BE2C (cell line): Measurements from ENCODE around the gene COX18.

Experiments used
- DNase-seq: peaks from one replicate; pipeline ENCODE4 v3.0.0-alpha.2; 2020
- H3K27me3 ChIP-seq: fragments of 250-450 bp; sonication (Bioruptor Pico); 2 replicates; pipeline ENCODE4 v1.5.1; 2020; ENCODE audit warnings: mild to moderate bottlenecking
- H3K36me3 ChIP-seq: fragments of 250-450 bp; sonication (Bioruptor Pico); 2 replicates; pipeline ENCODE4 v1.5.1; 2020; ENCODE audit warnings: mild to moderate bottlenecking
- H3K4me1 ChIP-seq: fragments of 250-450 bp; sonication (Bioruptor Pico); 2 replicates; pipeline ENCODE4 v1.5.1; 2020
- H3K4me3 ChIP-seq: 2 replicates; pipeline ENCODE4 v1.5.1; 2011; ENCODE audit warnings: low read depth, low read length
- H3K9me3 ChIP-seq: fragments of 250-450 bp; sonication (Bioruptor Pico); 2 replicates; pipeline ENCODE4 v1.5.1; 2020
- TF ChIP-seq, protein P1 (sequence below): IDR thresholded peaks from 2 replicates; pipeline ENCODE4 v1.5.1; 2012; ENCODE audit warnings: mild to moderate bottlenecking, low read depth, low read length

The COX18 gene

DNA sequence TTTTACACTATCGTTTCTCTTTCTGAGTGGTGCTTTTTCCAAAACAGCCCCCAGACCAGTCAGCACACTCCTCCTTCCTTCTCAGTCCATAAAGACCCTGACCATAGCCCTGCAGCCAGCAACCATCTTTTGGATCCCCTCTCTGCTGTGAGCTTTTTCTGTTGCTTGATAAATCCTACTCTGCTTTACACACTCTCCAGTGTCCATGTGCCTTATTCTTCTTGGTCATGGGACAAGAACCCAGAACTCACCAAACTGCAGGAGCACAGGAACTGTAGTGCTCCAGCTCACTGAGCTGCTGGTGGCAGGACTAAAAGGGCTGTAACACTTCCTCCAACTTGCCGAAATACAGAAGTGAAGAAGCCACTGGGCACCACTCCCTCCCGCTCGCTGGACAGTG, 32.5 kb downstream of the COX18 start:
- H3K27me3 ChIP-seq: no peaks in the 10 kb centered on the region
- H3K36me3 ChIP-seq: no peaks in the 10 kb centered on the region
- no peak overlapping the region for H3K4me3 ChIP-seq
- no peak for DNase-seq
- no peaks in the 10 kb centered on the region for H3K4me1 ChIP-seq
- no peaks in the 10 kb centered on the region for H3K9me3 ChIP-seq
- TF ChIP-seq, protein P1, sequence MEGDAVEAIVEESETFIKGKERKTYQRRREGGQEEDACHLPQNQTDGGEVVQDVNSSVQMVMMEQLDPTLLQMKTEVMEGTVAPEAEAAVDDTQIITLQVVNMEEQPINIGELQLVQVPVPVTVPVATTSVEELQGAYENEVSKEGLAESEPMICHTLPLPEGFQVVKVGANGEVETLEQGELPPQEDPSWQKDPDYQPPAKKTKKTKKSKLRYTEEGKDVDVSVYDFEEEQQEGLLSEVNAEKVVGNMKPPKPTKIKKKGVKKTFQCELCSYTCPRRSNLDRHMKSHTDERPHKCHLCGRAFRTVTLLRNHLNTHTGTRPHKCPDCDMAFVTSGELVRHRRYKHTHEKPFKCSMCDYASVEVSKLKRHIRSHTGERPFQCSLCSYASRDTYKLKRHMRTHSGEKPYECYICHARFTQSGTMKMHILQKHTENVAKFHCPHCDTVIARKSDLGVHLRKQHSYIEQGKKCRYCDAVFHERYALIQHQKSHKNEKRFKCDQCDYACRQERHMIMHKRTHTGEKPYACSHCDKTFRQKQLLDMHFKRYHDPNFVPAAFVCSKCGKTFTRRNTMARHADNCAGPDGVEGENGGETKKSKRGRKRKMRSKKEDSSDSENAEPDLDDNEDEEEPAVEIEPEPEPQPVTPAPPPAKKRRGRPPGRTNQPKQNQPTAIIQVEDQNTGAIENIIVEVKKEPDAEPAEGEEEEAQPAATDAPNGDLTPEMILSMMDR: no peak

DNA sequence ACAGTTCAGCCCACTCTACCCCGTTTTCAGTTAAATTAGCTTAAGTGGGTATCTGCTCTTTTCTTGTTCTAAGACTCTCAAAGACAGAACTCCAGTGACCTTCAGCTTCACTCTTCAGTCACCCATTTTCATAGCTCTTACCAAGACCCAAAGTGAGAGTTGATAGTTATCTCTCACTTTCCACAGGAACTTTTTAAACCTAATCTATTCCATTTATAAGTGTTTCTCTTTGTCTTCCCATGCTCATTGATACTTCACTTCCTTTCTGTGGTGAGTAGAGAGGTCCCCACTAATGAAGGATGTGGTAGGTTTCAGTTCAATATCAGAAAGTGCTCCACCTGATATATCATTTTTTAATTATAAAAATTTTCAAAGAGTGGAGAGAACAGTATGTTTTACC, 33.4 kb downstream of the COX18 start:
- DNase-seq: no peak
- no peaks in the 10 kb centered on the region for H3K36me3 ChIP-seq
- no peaks in the 10 kb centered on the region for H3K9me3 ChIP-seq
- no peaks in the 10 kb centered on the region for H3K4me1 ChIP-seq
- H3K4me3 ChIP-seq: no peak overlapping the region
- TF ChIP-seq, protein P1: no peak
- no peaks in the 10 kb centered on the region for H3K27me3 ChIP-seq

DNA sequence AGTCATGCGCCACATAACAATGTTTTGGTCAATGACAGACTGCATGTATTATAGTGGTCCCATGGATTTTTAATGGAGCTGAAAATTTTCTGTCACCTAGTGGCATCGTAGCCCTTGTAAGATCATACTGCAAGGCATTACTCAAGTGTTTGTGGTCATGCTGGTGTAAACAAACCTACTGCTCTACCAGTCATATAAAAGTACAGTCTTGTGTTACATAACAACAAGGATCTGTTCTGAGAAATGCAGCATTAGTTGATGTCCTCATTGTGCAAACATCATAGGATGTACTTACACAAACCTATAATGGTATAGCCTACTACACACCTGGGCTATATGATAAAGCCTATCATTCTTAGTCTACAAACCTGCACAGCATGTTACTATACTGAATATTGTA, 34.6 kb downstream of the COX18 start:
- Histone ChIP-seq H3K4me3 (no peak overlapping the region), H3K27me3 (no peaks in the 10 kb centered on the region), H3K9me3 (no peaks in the 10 kb centered on the region), H3K4me1 (no peaks in the 10 kb centered on the region), H3K36me3 (no peaks in the 10 kb centered on the region)
- TF ChIP-seq, protein P1: no peak
- no peak for DNase-seq

DNA sequence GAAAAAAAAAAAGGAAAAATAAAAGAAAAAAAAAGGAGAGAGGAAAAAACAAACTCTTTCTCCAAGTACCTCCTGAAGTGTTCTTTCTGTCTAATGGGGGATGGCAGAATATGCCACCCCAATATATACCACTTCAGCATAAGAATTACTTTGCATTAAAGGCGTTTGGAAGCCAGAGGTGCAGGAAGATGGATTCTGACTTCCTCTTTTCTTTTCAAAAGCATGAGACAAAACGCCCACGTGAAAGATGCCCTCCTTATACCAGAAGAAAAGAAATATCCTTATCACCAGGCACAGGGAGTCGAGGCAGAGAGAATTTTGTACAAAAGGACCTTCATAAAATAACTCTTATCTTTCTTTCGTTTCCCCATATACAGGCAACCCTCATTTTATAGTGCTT, 40.9 kb downstream of the COX18 start:
- TF ChIP-seq, protein P1: no peak
- no peak for DNase-seq
- Histone ChIP-seq H3K4me1 (no peaks in the 10 kb centered on the region), H3K27me3 (no peaks in the 10 kb centered on the region), H3K36me3 (no peaks in the 10 kb centered on the region), H3K4me3 (no peak overlapping the region), H3K9me3 (no peaks in the 10 kb centered on the region)

DNA sequence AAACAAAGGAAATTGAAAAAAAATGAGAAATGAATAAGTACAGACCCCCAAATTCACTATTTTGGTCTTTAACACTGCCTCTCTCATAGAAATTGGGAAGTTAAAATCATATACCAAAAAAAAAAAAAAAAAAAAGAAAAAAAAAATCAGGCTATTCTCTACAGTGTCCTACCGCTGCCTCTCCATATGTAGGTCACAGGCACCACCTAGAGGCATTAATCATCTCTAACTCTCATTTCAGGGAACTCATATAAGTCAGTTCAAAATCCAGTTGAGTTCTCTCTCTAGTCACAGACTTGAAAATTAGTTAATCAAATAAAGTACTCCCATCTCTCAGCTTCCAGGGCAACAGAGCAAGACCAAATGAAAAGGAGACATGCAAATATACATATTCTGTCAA, 47.9 kb downstream of the COX18 start:
- no peaks in the 10 kb centered on the region for H3K9me3 ChIP-seq
- H3K36me3 ChIP-seq: no peaks in the 10 kb centered on the region
- no peaks in the 10 kb centered on the region for H3K4me1 ChIP-seq
- H3K27me3 ChIP-seq: no peaks in the 10 kb centered on the region
- TF ChIP-seq, protein P1: peak; percentile 53
- DNase-seq: peak; percentile 27
- no peak overlapping the region for H3K4me3 ChIP-seq

DNA sequence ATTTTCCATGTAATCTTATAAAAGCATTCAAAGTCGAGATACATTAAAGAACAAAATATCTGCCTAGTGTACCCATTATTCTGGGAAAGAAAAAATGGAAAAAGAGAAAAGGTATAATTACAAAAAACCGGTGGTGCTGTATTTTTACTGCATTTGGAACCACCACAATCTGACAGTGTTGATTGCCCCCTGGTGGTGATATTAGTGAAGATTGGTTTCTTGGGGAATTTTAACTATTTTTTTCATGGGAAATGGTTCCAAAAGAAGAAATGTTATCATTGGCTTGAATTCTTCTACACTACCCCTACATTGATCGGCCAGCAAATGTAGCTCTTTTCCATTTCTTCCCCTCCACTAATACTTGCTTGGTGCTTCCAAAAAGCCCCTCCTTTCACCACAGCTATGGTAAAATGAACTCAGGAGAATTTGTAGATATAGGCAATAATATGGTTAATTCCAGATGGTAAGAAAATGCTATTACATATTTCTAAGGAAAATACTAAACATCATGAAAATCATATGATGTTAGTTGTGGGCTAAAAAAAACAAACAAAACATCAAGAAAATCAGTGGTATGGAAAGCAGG, 50.0 kb downstream of the COX18 start:
- Histone ChIP-seq H3K36me3 (no peaks in the 10 kb centered on the region), H3K9me3 (no peaks in the 10 kb centered on the region), H3K4me3 (no peak overlapping the region), H3K4me1 (no peaks in the 10 kb centered on the region), H3K27me3 (no peaks in the 10 kb centered on the region)
- DNase-seq: peak; percentile 36
- TF ChIP-seq, protein P1: peak; percentile 72
